ENCODE results near the gene SLC35A2.

Gene SLC35A2

DNA sequence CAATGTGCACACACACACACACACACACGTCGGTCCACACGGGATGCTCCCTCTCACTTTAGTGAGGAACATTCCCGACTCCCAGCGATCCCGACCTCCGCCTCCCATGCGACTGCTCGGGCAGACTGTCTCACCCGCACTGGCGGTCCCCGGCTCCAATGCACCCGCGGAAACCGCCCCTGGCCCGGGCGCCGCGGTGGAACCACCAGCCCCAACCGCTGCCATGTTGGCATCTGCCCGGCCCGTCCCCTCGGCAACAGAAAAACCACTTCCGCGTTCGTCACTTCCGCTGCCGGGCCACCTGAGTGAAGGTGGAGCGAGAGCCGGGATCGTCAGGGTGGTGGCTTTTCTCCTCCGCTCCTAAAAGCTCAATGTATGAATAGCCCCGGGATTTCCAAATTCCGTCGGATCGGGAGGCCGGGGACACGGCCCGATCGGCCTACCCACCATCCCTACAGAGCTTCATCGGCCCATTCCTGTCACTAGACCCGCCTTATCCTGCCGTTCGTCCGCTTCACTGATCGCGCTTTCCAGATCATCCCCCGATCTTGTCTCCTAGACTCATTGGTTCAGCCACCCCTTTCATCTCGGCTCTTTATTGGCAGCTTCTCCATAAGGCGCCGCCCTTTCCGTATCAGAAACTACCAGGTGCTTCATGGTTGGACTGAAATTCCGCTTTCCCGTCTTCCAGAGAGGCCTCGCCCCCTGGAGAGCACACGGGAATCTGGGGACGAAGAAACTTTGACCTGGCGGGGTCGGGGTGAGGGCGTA is at the start of gene SLC35A2:
Gene SLC35A2, minus strand, starts transcription at position 235 of the 771 bp plus-strand sequence. Its CDS starts 10 bp downstream, at position 225.
- DNase-seq = peak; percentile 89 to 90

- no peak for DNase-seq
Measured at GRCh38 chrX:48960291-48960690, 48.8 kb upstream of the SLC35A2 start.

DNA sequence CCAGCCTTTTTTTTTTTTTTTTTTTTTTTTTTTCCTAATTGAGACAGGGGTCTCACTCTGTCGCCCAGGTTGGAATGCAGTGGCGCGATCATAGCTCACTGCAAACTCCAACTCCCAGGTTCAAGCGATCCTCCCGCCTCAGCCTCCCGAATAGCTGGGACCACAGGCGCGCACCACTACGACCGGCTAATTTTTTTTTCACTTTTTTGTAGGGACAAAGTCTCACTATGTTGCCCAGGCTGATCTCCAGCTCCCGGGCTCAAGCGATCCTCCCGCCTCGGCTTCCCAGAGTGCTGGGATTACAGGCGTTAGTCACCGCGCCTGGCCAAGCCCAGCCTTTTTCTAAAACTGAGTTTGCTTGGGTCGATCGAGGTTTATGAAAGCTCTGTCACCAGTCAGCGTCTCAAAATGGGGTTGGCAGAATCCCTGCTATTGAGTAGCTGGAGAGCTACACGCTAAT is 47.2 kb upstream of the SLC35A2 start:
- peak in 1 of 2 donors; percentile 31 for DNase-seq

DNA sequence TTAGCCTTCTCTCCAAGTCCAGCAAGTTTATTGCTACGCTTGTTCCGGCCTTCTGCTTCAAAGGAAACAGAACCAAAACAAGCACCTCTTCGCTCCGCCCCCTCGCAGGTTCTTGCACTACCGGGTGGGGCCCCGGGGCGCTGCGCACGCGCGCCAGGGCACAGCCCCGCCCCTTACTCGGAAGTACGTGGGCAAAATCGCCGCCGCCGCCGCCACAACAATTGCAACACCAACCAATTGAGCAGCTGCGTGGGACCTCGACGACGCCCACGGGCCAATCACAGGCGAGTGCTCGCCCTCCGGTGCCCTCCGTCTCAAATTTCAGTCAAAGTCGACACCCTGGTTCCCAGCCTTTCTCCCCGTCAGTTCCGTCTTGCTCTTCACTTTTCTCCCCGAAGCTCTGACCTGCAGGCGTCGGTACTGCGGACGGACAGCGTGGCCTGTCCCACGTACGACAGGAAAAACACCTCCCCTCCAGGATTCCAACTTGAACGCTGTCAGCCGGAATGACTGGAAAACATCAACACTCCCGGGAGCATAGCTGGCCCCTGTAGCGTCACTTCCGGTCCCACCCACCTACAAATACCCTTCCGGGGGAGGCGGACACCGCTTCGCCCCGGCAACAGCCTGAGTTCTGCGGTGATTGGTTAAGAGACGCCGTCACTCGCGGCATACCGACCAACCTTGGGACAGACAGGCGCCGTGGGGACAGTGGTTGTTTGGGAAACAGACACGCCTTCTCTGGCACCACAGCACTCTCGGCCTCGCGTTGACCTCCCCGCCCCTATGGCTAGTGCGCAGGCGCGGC is 46.6 kb upstream of the SLC35A2 start:
- DNase-seq = peak; percentile 97 to 98

- peak; percentile 84 to 85 for DNase-seq
Measured at GRCh38 chrX:48957477-48957826, 46.0 kb upstream of the SLC35A2 start, which contains the start of gene OTUD5. TSS of gene OTUD5 (minus strand) at chrX:48957607. CDS start at chrX:48957570, 37 bp downstream.

DNA sequence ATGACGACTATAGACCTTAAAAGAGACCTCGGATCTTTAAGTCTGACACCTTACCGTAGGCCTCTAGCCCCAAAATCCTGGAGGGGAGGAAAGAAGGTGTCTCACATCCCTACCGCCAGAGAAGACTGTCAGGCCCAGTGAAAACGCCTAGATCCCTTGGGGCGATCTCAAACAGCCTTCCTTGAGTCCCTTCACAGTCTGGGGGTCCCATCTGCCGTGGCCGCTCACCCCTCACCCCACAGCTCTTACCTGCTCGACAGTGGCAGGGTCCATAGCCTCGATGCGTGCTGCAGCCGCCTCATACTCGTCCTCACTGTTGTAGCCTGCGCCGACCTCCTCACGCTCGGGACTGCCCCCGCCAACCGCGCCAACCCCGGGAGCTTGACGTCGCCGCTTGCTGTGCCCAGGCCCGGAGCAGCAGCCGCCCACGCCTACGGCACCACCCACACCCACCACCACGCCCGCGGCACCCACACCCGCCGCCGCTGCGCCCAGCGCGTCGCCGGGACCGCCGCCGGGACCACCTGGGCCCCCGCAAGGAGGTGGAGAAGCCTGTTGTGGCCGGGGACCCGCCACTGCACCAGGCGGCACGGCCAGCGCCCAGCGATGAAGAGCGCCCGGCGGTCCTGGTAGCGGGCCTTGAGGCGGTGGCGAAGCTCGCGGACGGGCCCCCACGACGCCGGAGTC is 45.4 kb upstream of the SLC35A2 start:
- DNase-seq = peak; percentile 67 to 69

DNA sequence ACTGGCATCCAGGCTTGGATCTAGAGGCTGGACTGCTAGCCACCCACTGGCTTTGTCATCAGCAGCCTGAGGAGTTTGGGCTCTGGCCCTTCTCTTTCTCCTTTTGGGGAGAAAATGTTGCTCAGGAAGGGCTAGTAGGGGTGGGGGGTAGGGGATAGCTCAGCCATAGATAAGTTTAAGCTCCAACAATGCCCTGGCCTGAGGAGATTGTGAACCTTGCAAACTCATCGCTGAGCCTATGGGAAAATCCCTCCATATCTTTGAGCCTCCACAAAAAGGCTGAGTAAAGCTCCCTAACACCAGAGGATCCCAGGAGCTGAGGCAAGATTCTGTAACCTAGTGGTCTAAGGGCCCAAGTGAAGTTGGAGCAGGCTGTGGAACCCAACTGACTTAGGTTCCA is 37.1 kb upstream of the SLC35A2 start:
- DNase-seq = no peak

DNA sequence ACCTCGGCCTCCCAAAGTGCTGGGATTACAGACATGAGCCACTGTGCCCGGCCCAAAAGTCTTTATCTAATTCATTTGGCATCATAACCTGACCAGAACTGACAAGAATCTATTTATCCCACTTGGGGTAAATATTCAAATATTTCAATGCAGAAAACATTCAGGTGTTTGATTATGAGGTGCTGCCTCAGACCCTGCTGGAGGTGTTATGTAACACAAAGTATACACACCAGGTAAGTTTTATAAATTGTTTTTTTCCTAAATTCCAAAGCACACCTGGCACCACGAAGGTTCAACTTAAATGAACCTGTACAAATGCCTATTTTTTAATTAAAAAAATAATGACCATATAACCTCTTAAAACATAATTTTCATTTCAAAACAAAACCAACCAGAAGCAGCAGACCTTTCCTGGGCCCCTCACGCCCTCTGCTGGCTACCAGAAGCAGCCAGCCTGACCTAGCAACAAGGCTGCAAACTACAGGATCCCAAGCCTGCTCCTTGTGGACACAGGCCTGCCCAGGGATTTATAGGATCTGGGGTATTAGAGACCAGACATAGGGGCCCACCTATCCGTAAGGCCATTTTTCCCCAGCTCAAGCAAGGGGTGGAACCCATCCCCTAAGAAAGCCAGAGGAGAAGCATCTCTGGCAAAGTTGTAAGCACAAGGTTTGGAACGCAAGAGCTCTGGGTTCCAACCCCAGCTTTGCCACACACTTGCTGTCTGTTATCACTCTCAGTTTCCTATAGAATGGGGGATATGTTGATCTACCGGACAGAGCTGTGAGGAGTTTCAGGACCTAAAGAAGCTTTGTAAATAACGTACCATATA is 34.3 kb upstream of the SLC35A2 start:
- peak; percentile 64 to 65 for DNase-seq

DNA sequence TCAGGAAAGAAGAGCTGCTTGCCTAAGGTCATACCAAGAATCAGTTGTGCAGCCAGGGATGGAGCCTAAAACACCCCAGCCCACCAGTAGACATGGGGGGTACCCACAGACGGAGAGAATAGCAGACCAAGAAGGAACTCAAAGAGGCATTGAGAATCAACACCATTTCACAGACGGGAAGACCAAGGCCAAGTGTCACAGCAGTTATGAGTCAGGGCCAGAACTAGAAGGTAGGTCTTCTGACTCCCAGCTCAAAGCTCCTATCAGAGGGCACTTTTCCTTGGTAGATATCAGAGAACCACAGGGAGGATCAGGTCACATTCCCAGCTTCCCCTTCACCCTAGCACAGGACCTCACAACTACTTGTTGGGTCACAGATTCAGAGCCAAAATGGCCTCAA is 31.4 kb upstream of the SLC35A2 start:
- no peak for DNase-seq

GRCh38 chrX:48940404-48940955 is 29.0 kb upstream of the SLC35A2 start:
- no peak for DNase-seq

DNA sequence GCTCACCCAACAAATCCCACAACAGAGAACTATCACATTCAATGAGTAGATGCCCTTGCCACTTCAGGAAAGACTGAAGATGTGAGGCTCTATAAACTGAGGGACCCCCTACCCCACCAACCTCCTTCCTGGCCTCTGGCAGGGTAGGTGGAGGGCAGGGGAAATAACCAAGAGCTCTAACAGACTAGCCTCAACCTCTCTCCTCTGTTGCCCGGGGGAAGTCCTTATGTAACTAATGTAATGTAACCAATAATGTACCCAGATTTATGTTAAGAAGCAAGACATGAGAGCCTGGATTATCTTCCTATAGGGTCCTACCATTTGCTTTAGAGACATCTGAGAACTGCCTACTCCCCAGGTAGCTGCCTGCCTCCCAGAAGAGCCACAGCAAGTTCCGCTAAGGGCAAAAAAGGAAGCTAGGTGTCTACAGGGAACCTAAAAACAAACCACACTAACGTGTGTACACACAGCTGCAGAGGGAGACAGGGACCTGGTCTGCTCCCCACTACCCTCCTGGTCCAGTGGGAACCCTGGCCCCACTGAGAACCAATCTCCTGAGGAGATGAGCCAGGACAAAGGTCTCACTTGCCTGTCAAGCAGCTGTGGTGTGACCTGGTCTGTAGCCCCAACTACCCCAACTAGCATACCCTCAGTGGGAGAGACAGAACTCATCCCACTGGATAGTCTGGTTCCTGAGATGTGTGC is 28.2 kb upstream of the SLC35A2 start:
- peak; percentile 55 to 65 for DNase-seq

- DNase-seq = peak; percentile 90 to 91
Measured at GRCh38 chrX:48938721-48939425, 27.4 kb upstream of the SLC35A2 start.

GRCh38 chrX:48937054-48937907 is 25.8 kb upstream of the SLC35A2 start:
- peak; percentile 93 to 96 for DNase-seq

DNA sequence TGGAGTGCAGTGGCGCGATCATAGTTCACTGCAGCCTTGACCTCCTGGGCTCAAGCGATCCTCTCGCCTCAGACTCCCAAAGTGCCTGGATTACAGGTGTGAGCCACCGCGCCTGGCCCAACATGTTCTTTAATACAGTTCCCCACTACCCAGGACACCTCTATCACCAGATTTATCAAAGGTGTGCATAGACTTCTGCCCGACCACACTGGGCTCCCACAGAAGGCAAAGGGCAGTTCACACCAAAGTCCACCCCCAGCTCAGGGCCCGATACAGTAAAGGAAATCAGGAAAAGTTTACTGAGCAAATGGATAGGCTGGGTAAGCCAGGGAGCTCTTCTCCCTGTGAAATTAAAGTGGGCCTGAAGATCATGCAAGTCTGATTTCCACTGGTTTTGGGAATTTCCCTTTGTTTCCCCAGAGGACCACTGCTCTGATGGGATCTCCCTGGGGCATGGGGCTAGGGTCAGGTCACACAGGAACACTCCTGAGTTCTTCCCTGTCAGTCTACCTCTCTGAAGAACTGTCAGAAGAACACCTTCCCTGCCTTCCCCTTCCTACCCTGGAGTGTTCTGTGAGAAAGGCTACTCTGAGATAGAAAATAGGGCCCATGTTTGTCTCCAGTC is 25.1 kb upstream of the SLC35A2 start:
- DNase-seq = no peak

GRCh38 chrX:48935301-48935670 is 23.8 kb upstream of the SLC35A2 start:
- DNase-seq = no peak

DNA sequence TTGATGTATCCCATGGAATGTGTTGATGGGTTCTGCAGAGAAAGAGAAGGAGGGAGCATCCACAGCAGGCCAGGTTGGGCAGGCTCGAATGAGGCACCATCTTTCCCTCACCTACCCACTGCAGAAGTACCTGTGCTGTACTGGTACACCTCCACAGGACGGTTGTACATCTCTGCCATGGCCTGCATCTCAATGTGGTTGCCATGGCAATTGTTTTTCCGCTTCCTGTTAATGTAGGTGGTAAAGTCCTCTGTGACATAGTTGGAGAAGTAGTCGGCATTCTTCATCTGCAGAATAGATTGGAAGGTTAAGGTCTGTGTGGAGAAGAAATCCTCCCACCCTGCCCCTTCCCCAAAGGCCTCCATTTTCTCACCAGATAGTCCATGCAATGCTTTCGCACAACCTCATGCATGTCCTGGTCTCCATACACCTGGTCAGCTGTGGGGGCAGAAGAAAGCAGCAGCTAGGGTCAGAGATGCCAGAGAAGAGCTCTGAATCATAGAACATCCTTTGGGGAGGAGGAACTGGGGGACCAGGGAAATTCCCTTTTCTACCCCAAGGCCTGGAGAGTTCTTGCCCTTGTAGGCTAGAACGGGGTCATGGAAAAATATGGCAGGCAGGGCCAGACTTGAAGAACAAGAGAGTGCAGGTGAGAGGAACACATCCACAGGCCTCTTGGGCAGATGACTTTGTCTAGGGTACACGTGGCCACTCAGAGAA is 23.3 kb upstream of the SLC35A2 start:
- DNase-seq = peak; percentile 70 to 81

DNA sequence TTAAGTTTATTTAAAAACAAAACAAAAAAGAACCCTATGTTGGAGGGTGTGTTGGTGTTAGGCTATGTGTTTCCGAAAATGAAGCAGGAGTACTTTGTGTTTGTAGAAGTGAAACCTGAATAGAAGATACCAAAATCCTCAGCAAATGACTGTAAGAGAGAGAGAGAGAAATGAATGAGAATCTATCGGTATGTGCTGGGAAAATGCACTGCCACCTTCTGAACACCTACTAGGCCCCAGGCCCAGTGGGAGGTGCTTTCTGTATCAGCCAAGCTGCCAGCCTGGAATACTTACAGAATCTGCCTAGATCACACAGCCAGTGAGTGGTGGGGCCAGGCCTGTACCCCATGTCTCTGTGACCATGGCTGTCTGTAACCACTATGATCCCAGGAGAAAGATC is 22.3 kb upstream of the SLC35A2 start:
- no peak for DNase-seq

GRCh38 chrX:48927736-48928382 is 16.4 kb upstream of the SLC35A2 start:
- DNase-seq = no peak

Measured in CD4-positive, alpha-beta T cell treated with Interleukin-4 for 1 hour (primary cell).